PC-3 (cell line): ENCODE data around the gene PTPRN2.

Experiments used
- CTCF ChIP-seq: fragments of 300-600 bp; sonication (generic); conservative IDR thresholded peaks from 2 replicates; pipeline ENCODE4 v1.5.1; 2017; ENCODE audit warnings: antibody characterized with exemption, low read depth, mild to moderate bottlenecking, low read length
- EZH2 ChIP-seq: fragments of 300-600 bp; sonication (generic); IDR thresholded peaks from one replicate; pipeline ENCODE4 v1.6.1; 2017; ENCODE audit warnings: antibody characterized with exemption, mild to moderate bottlenecking, low read length; ENCODE audit not compliant: unreplicated experiment
- EZH2phosphoT487 ChIP-seq: fragments of 300-600 bp; sonication (generic); IDR thresholded peaks from 2 replicates; pipeline ENCODE4 v1.6.1; 2018; ENCODE audit warnings: mild to moderate bottlenecking, antibody characterized with exemption, low read length, borderline replicate concordance

GRCh38 chr7:158255156-158255555 lies 332.5 kb downstream of the PTPRN2 start:
- no peak for TF ChIP-seq CTCF
- no peak for TF ChIP-seq EZH2
- TF ChIP-seq EZH2phosphoT487 = no peak
